K562 (cell line): ENCODE measurements around the gene SCLY.

Experiments
- CREB1 ChIP-seq, 2 experiments: sonication (generic) in 1 of 2; formaldehyde crosslinking in 1 of 2; IDR thresholded peaks; 2 replicates each; pipeline versions ENCODE4 v1.6.1 to v1.8.0; 2012 to 2022; ENCODE audit warnings: inconsistent platforms in 1 of 2, mild to moderate bottlenecking in 1 of 2, missing genetic modification reagents in 1 of 2, moderate library complexity in 1 of 2
- ELF1 ChIP-seq: fragments of 200-800 bp; sonication (Bioruptor generic); IDR thresholded peaks from 2 replicates; pipeline ENCODE4 v1.6.1; 2016; ENCODE audit warnings: missing genetic modification characterization, missing compliant biosample characterization
- ELF2 ChIP-seq: fragments of 250-450 bp; sonication (Bioruptor Pico); IDR thresholded peaks from 2 replicates; pipeline ENCODE4 v1.5.0; 2021; ENCODE audit warnings: mild to moderate bottlenecking
- LARP7 ChIP-seq: fragments of 450-650 bp; IDR thresholded peaks from 2 replicates; pipeline ENCODE4 v1.6.1; 2016
- POLR2A ChIP-seq: fragments of 450-650 bp; conservative IDR thresholded peaks from 2 replicates; pipeline ENCODE4 v1.6.1; 2016
- POU5F1 ChIP-seq: fragments of 150-350 bp; IDR thresholded peaks from 2 replicates; pipeline ENCODE4 v1.6.1; 2014; ENCODE audit warnings: borderline replicate concordance, low read length, low read depth, mild to moderate bottlenecking; ENCODE audit not compliant: partially characterized antibody
- SETDB1 ChIP-seq: IDR thresholded peaks from one replicate; pipeline ENCODE4 v1.6.1; 2012; ENCODE audit warnings: low read length, control low read depth, inconsistent platforms
- TAF1 ChIP-seq: IDR thresholded peaks from 2 replicates; pipeline ENCODE4 v1.6.1; 2011; ENCODE audit warnings: mild to moderate bottlenecking, low read length, moderate library complexity; ENCODE audit not compliant: insufficient read depth, control insufficient read depth, severe bottlenecking; ENCODE audit errors: extremely low read depth
- TARDBP ChIP-seq: fragments of 450-650 bp; IDR thresholded peaks from 2 replicates; pipeline ENCODE4 v1.6.1; 2016
- TRIM24 ChIP-seq, 2 experiments: fragments of 450-650 bp; IDR thresholded peaks; 2 replicates each; pipeline ENCODE4 v1.6.1; 2016
- TF ChIP-seq, protein P1 (sequence below), 3 experiments: IDR thresholded peaks in 2 of 3; conservative IDR thresholded peaks in 1 of 3; 2 replicates each; pipeline ENCODE4 v1.5.1; 2011 to 2012; ENCODE audit warnings: low read length in 3 of 3, mild to moderate bottlenecking in 3 of 3, control low read depth in 2 of 3, improper control_type of control experiment in 1 of 3, inconsistent platforms in 1 of 3, low read depth in 1 of 3, mixed read lengths in 1 of 3, moderate library complexity in 1 of 3; ENCODE audit not compliant: insufficient read depth in 2 of 3
- TF ChIP-seq, protein P2 (sequence below), 3 experiments: fragments of 200-800 bp in 1 of 3; fragments of 250-450 bp in 1 of 3; fragments of 450-650 bp in 1 of 3; sonication (Bioruptor Pico) in 1 of 3; sonication (Bioruptor generic) in 1 of 3; formaldehyde crosslinking in 1 of 3; IDR thresholded peaks; 2 replicates each; pipeline versions ENCODE4 v1.6.1 to v1.8.0; 2016 to 2022; ENCODE audit warnings: mild to moderate bottlenecking in 2 of 3, missing genetic modification characterization in 2 of 3, missing compliant biosample characterization in 1 of 3, moderate library complexity in 1 of 3
- TF ChIP-seq, protein P3 (sequence below): fragments of 250-450 bp; sonication (Bioruptor Pico); IDR thresholded peaks from 2 replicates; pipeline ENCODE4 v1.8.0; 2021; ENCODE audit warnings: moderate library complexity, mild to moderate bottlenecking, inconsistent platforms

DNA sequence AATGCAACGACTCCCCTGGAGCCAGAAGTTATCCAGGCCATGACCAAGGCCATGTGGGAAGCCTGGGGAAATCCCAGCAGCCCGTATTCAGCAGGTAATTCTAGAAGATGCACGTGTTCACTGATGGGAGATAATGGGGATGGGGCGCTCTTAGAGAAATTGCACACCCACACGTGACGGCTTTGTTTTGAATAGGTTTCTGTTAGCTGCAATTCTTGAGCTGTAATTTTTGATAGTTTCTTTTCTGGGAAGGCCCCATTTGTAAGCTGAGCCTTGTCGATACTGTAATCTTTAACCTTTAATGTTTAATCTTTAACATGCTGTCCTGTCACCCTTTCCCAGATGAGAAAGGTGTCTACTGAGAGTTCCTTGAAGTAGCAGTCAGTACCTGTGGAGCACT is 3.6 kb downstream of the SCLY start:
- TF ChIP-seq LARP7 (no peak), CREB1 (IDR thresholded peaks at IDR 0.05) (no peak), CREB1 (CRISPR knock-in tag; IDR thresholded peaks at IDR 0.05) (no peak), POLR2A (no peak), TRIM24 (IDR thresholded peaks at IDR 0.05) (no peak), ELF2 (no peak), TAF1 (no peak), ELF1 (tag) (no peak), POU5F1 (no peak), TARDBP (no peak), SETDB1 (no peak)
- TF ChIP-seq, protein P1, sequence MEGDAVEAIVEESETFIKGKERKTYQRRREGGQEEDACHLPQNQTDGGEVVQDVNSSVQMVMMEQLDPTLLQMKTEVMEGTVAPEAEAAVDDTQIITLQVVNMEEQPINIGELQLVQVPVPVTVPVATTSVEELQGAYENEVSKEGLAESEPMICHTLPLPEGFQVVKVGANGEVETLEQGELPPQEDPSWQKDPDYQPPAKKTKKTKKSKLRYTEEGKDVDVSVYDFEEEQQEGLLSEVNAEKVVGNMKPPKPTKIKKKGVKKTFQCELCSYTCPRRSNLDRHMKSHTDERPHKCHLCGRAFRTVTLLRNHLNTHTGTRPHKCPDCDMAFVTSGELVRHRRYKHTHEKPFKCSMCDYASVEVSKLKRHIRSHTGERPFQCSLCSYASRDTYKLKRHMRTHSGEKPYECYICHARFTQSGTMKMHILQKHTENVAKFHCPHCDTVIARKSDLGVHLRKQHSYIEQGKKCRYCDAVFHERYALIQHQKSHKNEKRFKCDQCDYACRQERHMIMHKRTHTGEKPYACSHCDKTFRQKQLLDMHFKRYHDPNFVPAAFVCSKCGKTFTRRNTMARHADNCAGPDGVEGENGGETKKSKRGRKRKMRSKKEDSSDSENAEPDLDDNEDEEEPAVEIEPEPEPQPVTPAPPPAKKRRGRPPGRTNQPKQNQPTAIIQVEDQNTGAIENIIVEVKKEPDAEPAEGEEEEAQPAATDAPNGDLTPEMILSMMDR (IDR thresholded peaks at IDR 0.05 in 2 of 3, conservative IDR thresholded peaks at IDR 0.05 in 1 of 3; ENCODE audit: insufficient read depth in 2 of 3, low read depth in 1 of 3, low read length in 3 of 3), result no peak
- TF ChIP-seq, protein P2, sequence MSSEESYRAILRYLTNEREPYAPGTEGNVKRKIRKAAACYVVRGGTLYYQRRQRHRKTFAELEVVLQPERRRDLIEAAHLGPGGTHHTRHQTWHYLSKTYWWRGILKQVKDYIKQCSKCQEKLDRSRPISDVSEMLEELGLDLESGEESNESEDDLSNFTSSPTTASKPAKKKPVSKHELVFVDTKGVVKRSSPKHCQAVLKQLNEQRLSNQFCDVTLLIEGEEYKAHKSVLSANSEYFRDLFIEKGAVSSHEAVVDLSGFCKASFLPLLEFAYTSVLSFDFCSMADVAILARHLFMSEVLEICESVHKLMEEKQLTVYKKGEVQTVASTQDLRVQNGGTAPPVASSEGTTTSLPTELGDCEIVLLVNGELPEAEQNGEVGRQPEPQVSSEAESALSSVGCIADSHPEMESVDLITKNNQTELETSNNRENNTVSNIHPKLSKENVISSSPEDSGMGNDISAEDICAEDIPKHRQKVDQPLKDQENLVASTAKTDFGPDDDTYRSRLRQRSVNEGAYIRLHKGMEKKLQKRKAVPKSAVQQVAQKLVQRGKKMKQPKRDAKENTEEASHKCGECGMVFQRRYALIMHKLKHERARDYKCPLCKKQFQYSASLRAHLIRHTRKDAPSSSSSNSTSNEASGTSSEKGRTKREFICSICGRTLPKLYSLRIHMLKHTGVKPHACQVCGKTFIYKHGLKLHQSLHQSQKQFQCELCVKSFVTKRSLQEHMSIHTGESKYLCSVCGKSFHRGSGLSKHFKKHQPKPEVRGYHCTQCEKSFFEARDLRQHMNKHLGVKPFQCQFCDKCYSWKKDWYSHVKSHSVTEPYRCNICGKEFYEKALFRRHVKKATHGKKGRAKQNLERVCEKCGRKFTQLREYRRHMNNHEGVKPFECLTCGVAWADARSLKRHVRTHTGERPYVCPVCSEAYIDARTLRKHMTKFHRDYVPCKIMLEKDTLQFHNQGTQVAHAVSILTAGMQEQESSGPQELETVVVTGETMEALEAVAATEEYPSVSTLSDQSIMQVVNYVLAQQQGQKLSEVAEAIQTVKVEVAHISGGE (CRISPR knock-in tag; IDR thresholded peaks at IDR 0.05), result no peak
- TF ChIP-seq, protein P3, sequence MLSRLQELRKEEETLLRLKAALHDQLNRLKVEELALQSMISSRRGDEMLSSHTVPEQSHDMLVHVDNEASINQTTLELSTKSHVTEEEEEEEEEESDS, result no peak
